Left renal cortex interstitium (tissue), 4 donors: ENCODE measurements around the gene BFAR. TPM values are rescaled to one million over a fixed set of nuclear protein-coding genes. Genes with fewer than 3 reads are reported as not detected.
"Not testable (repeated sequence)": the region's sequence is repeated elsewhere in the genome, so short reads cannot be mapped to it uniquely, and the experiment has no call there.

Source experiments
- DNase-seq, 4 donors: peaks; one replicate each; pipeline ENCODE4 v3.0.0-alpha.2; 2013; ENCODE audit warnings: low read depth in 4 of 4, low spot score in 2 of 4, missing footprints in 1 of 4
- polyA plus RNA-seq, 4 donors: library from polyadenylated mRNA; unstranded; fragments of 120-200 nt; gene quantifications; one replicate each; pipeline ENCODE4 v1.2.1, GENCODE V29; 2013; ENCODE audit not compliant: insufficient read length in 4 of 4

The BFAR gene
- polyA plus RNA-seq, 4 donors, result 59.5 to 70.5 (median 64.1) TPM

- no peak for DNase-seq
Observed at GRCh38 chr16:14682121-14682520, 49.4 kb downstream of the BFAR start.

DNA sequence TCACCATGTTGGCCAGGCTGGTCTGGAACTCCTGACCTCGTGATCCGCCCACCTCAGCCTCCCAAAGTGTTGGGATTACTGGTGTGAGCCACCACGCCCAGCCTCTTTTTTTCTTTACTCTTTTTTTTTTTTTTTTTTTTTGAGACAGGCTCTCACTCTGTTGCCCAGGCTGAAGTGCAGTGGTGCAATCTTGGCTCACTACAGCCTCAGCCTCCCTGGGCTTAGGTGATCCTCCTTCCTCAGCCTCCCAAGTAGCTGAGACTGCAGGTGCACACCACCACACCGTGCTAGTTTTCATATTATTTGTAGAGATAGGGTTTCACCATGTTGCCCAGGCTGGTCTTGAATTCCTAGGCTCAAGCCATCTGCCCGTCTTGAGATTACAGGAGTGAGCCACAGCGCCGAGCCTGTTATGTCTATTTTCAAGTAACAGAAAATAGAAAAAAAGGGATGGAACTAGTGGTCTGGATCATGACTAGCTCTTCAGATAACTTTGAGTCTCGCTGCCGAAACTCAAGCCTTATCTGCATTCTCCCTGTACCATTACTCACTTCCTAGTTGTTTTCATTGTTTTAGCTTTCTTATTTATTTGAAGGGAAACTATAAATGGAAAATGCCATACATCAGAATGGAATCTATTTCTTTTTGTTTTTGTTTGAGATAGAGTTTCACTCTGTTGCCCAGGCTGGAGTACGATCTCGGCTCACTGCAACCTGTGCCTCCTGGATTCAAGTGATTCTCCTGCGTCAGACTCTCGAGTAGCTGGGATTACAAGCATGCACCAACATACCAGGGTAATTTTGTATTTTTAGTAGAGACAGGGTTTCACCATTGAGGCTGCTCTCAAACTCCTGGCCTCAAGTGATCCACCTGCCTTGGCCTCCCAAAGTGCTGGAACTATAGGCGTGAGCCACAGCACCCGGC, 53.4 kb downstream of the BFAR start:
- not testable (repeated sequence) for DNase-seq

DNA sequence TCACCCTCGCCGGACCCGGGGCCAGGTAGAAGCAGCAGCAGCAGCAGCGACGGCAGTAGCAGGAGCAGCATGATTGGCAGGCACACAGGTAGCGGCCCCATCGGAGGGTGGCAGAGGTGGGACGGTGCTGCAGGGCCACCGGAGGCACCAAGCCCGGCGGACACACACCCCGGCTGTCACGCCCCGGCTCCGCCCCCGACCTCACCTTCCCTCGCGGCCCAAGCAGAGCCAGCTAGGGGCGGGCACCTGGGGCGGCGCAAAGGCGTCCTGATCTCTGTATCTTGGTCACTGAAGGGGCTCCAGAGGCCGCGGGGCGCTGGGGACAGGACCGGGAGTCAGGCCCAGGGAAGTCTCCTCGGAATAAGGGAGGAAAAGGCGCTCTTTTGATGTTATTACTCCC, 61.4 kb downstream of the BFAR start, which contains the start of gene PLA2G10:
PLA2G10 (minus strand) TSS at position 180 of the 400 bp plus-strand sequence; CDS start at position 101, 79 bp downstream.
- not testable (repeated sequence) for DNase-seq

DNA sequence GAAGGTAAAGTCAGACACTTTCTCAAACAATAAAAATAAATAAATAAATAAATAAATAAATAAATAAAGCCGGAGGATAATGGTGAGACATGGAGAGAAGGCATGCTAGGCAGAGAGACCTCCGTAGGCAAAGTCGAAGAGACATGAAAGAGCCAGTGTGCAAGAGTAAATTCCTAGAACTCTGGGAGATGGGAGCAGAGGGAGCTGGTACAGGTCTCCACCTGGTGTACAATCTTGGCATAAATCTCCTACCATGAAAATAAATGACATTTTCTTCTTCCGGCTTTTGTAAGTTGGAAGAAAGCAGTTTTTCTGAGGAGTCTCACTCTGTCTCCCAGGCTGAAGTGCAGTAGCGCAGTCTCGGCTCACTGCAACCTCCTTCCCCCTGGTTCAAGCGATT, 69.1 kb downstream of the BFAR start:
- DNase-seq, result not testable (repeated sequence)

- not testable (repeated sequence) for DNase-seq
Observed at GRCh38 chr16:14702672-14703071, 69.9 kb downstream of the BFAR start.

GRCh38 chr16:14703156-14704011, 70.6 kb downstream of the BFAR start, which contains the start of gene NPIPA3:
Gene NPIPA3, plus strand, starts transcription at chr16:14703411. Its CDS starts 5,533 bp downstream, at chr16:14708944.
- not testable (repeated sequence) for DNase-seq

Other genes starting within 250 kb of the BFAR start
- gene PARN, start 2.7 kb upstream of the BFAR start, polyA plus RNA-seq, result 10 to 100 TPM; 28.3 to 41.4 (median 37.2) TPM
- under 1 TPM; 0.17 to 0.87 (median 0.52) TPM for gene PLA2G10, start 61.4 kb downstream of the BFAR start, polyA plus RNA-seq
- gene NPIPA3, start 70.5 kb downstream of the BFAR start, polyA plus RNA-seq, result 10 to 100 TPM in 3 of 4 donors, 1 to 10 TPM in 1; 5.6 to 22.0 (median 14.5) TPM
- gene NPIPA2, start 109.6 kb downstream of the BFAR start, polyA plus RNA-seq, result 1 to 10 TPM in 1 of 4 donors, not detected in 3; 3.1 TPM
- 10 to 100 TPM; 66.9 to 84.8 (median 76.7) TPM for gene NOMO1, start 200.8 kb downstream of the BFAR start, polyA plus RNA-seq